Measurements from ENCODE around the gene PTPRF. TPM values are rescaled to one million over a fixed set of nuclear protein-coding genes. Genes with fewer than 3 reads are reported as not detected.

The PTPRF gene
- total RNA-seq, 1 experiment from 2014 or later = 64.1 TPM

GRCh38 chr1:43507296-43508295 lies 23.1 kb upstream of the PTPRF start:
- H3K27me3 ChIP-seq (ENCODE audit: control insufficient read depth, insufficient read depth, low read length) = no peaks in the 10 kb centered on the region; the same call in 1 of the 2 replicates
- no peak for DNase-seq

DNA sequence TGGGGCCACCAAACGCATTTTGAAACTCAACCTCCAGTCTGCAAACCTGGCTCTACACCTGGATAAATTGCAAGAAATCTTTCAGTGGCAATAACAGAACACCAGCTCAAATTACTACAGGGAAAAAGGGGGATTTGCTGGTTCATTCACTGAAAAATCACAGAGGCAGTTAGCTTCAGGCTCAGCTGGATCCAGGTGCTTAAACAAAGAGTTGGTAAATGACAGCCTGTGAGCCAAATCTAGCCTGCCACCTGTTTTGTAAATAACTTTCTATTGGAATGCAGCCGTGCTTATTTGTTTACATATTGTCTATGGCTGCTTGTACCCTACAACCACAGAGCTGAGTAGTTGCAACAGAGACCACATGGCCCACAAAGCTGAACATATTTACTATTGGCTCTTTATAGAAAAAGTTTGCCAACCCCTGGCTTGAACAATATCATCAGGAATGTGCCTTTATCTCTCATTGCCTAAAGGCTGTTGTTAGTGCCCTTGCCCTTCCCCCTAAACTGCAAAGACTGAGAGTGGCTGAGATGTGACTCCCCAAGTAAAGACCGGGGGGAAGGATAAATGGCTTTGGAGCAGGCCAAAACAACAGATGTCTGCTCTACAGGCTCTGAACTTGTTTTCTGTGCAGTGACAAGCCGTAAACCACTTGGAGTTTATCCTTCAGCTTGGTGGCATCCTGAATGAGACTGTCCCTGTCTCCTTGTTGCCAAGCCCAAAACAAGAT lies 21.5 kb upstream of the PTPRF start:
- Histone ChIP-seq H3K27me3 (ENCODE audit: control insufficient read depth, insufficient read depth, low read length) (no peaks in the 10 kb centered on the region; the same call in 1 of the 2 replicates), H3K4me3 (ENCODE audit: insufficient read depth, low read depth, low read length) (no peak overlapping the region), H3K36me3 (replicated peaks; ENCODE audit: control insufficient read depth, insufficient read depth, low read length) (no peaks in the 10 kb centered on the region)
- DNase-seq = no peak

More at GRCh38 chr1:43507296-43508295, 23.1 kb upstream of the PTPRF start:
- Histone ChIP-seq H3K4me3 (ENCODE audit: insufficient read depth, low read depth, low read length) (no peak overlapping the region), H3K36me3 (replicated peaks; ENCODE audit: control insufficient read depth, insufficient read depth, low read length) (no peaks in the 10 kb centered on the region)

DNA sequence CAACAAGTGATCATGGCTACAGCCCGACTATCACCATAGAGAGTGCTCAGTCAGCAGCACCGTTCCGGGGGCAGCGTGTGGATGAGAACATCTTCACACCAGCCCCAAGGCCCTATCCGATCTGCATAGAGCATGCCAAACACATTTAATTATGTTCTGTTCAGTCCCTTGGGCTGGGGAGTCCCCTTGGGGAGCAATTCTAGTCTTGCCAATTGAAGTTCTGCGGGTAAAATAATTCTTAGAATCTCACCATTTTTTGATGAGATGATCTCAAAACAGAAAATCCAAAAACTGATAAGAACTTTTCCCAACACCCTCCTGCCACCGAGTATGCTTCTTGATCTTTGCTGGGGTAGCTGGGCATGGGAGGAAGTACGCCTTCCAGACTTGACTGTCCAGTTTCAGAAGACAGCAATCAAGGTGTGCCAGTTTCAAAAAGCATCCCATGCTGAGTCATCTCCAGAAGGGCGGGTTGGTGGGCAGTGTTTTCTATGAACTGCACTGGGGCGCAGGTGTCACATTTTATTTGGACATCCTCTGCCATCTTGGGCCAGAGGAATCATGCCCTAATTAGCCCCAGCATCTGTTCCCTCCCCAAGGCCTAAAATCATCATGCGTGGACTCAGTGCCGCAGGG lies 20.8 kb upstream of the PTPRF start:
- H3K4me3 ChIP-seq (ENCODE audit: insufficient read depth, low read depth, low read length) = no peak overlapping the region
- no peaks in the 10 kb centered on the region; the same call in 1 of the 2 replicates for H3K27me3 ChIP-seq (ENCODE audit: control insufficient read depth, insufficient read depth, low read length)
- H3K36me3 ChIP-seq (replicated peaks; ENCODE audit: control insufficient read depth, insufficient read depth, low read length) = no peaks in the 10 kb centered on the region
- DNase-seq = no peak

GRCh38 chr1:43510621-43511020 lies 20.1 kb upstream of the PTPRF start:
- H3K36me3 ChIP-seq (replicated peaks; ENCODE audit: control insufficient read depth, insufficient read depth, low read length) = no peaks in the 10 kb centered on the region
- H3K27me3 ChIP-seq (ENCODE audit: control insufficient read depth, insufficient read depth, low read length) = no peaks in the 10 kb centered on the region; the same call in 1 of the 2 replicates
- no peak overlapping the region for H3K4me3 ChIP-seq (ENCODE audit: insufficient read depth, low read depth, low read length)
- no peak for DNase-seq

GRCh38 chr1:43511394-43511793 lies 19.3 kb upstream of the PTPRF start:
- Histone ChIP-seq H3K4me3 (ENCODE audit: insufficient read depth, low read depth, low read length) (no peak overlapping the region), H3K36me3 (replicated peaks; ENCODE audit: control insufficient read depth, insufficient read depth, low read length) (no peaks in the 10 kb centered on the region), H3K27me3 (ENCODE audit: control insufficient read depth, insufficient read depth, low read length) (no peaks in the 10 kb centered on the region; the same call in 1 of the 2 replicates)
- DNase-seq = no peak

GRCh38 chr1:43512133-43512532 lies 18.6 kb upstream of the PTPRF start:
- Histone ChIP-seq H3K4me3 (ENCODE audit: insufficient read depth, low read depth, low read length) (no peak overlapping the region), H3K36me3 (replicated peaks; ENCODE audit: control insufficient read depth, insufficient read depth, low read length) (no peaks in the 10 kb centered on the region), H3K27me3 (ENCODE audit: control insufficient read depth, insufficient read depth, low read length) (no peaks in the 10 kb centered on the region; the same call in 1 of the 2 replicates)
- DNase-seq = no peak

DNA sequence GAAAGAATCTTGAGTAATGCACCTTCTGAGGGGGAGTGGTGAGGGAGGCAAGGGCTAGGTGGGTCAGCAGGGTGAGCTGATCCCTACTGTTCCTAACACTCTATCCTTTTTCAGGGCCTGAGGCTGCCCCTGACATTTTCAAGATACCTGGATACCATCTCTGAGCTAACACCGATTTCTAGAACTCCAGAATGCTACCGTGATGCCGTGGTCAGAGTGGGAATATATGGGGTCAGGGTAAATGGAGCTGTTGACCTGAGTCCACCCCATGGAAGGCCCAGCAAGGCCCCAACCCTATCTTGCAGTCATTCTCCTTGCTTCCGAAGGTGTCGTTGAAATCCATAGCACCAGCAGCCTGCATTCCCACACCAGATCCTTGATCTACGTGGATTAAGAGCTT lies 18.0 kb upstream of the PTPRF start:
- H3K36me3 ChIP-seq (replicated peaks; ENCODE audit: control insufficient read depth, insufficient read depth, low read length) = no peaks in the 10 kb centered on the region
- H3K4me3 ChIP-seq (ENCODE audit: insufficient read depth, low read depth, low read length) = no peak overlapping the region
- DNase-seq = no peak
- no peaks in the 10 kb centered on the region; the same call in 1 of the 2 replicates for H3K27me3 ChIP-seq (ENCODE audit: control insufficient read depth, insufficient read depth, low read length)

DNA sequence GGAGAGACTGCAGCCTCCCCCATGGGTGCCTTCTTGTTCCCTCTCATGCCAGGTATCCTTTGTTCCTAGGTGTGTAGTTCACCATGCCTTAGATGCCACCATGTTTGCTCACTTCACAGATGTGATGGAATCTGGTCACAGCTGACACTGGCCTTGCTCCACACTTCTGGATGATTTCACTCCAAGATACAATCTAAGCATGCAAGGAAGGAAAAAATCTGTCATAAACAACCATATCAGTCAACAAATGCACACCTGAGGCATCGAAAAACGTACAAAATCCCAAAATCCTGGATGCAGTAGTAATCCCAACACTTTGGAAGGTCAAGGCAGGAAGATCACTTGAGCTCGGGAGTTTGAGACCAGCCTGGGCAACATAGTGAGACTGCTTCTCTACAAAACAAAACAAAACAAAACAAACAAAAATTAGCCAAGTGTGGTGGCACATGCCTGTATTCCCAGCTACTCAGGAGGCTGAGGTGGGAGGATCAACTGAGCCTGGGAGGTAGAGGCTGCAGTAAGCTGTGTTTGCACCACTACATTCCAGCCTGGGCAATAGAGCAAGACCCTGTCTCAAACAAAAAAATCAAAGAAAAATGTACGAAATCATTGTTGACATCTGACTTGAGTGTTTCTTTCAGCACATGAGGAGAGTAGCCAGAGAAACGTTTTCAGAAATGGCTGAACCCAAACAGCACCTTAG lies 17.1 kb upstream of the PTPRF start:
- Histone ChIP-seq H3K4me3 (ENCODE audit: insufficient read depth, low read depth, low read length) (no peak overlapping the region), H3K36me3 (replicated peaks; ENCODE audit: control insufficient read depth, insufficient read depth, low read length) (no peaks in the 10 kb centered on the region), H3K27me3 (ENCODE audit: control insufficient read depth, insufficient read depth, low read length) (no peaks in the 10 kb centered on the region; the same call in 1 of the 2 replicates)
- no peak for DNase-seq

DNA sequence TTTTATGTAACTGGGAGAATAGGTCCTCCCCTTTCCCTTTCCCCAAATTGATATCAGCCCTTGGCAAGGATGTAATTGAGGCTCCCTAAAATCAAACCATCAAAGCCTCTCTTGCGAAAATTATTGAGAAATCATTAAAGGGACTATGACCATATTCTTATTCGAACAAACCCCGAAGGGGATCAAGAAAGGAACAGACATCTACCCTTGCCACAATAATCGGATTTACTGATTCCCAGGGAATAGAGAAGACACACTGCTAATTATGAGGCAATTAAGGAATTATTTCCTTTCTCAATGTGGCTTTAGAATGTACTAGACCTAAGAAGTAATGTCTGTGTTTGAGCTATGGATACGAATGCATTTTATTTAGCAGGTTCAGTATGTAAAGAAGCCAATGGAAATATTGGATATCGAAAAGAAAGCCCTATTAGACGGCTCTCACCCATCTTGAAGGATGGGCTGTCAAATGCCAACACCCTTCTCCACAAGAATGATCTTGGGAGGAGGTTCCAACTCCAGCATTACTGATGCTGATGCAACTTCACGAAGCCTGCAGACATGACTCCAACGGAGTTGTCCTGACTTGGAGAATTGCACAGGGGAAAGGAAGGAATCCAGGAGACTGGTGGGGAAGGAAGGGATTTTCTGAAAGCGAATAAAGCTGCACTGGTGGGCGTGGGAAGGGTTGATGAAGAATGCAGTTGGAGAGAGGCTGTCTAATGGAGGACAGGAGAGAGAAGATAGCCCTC lies 11.6 kb upstream of the PTPRF start:
- no peak overlapping the region for H3K4me3 ChIP-seq (ENCODE audit: insufficient read depth, low read depth, low read length)
- peaks cover 3% of the 10 kb centered on the region; the same call in 1 of the 2 replicates for H3K27me3 ChIP-seq (ENCODE audit: control insufficient read depth, insufficient read depth, low read length)
- no peaks in the 10 kb centered on the region for H3K36me3 ChIP-seq (replicated peaks; ENCODE audit: control insufficient read depth, insufficient read depth, low read length)
- no peak for DNase-seq

DNA sequence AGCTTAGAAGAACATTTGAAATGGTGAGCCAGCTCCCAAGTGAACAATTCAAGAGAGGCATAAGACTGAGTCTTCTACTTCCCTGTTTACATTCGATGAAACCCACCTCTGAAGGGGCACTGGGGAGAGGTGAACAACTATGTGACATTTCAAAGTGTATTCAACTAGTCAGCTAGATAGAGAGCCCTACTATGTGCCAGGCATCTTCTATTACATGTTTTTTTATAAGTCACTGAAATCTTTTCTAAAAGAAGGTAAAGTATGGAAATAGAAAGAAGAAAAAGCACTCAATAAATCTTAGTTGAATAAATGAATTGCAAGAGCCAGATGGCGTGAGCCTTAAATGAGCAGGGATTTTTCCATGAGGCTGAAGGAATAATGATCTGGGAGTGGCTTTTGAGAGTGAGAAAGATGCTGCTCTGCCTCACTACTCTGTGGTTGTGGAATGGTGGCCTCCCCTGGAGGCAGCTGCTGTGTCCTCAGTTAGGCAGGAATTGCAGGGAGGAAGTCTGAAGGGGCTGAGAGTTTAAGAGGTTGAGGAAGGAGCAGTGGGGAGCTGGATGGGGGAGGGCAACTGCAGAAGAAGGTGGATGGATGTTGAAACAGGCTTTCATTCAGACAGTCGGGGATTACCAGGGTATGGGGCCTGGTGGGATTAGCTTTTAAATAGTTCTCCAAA lies 10.4 kb upstream of the PTPRF start:
- peaks cover 3% of the 10 kb centered on the region; the same call in 1 of the 2 replicates for H3K27me3 ChIP-seq (ENCODE audit: control insufficient read depth, insufficient read depth, low read length)
- no peak overlapping the region for H3K4me3 ChIP-seq (ENCODE audit: insufficient read depth, low read depth, low read length)
- no peaks in the 10 kb centered on the region for H3K36me3 ChIP-seq (replicated peaks; ENCODE audit: control insufficient read depth, insufficient read depth, low read length)
- DNase-seq = no peak

- no peak for DNase-seq
- Histone ChIP-seq H3K36me3 (replicated peaks; ENCODE audit: control insufficient read depth, insufficient read depth, low read length) (no peaks in the 10 kb centered on the region), H3K4me3 (ENCODE audit: insufficient read depth, low read depth, low read length) (no peak overlapping the region), H3K27me3 (ENCODE audit: control insufficient read depth, insufficient read depth, low read length) (peaks cover 3% of the 10 kb centered on the region; the same call in 1 of the 2 replicates)
Measured at GRCh38 chr1:43521078-43521477, 9.6 kb upstream of the PTPRF start.

- H3K27me3 ChIP-seq (ENCODE audit: control insufficient read depth, insufficient read depth, low read length) = peaks cover 3% of the 10 kb centered on the region; the same call in 1 of the 2 replicates
- no peak overlapping the region for H3K4me3 ChIP-seq (ENCODE audit: insufficient read depth, low read depth, low read length)
- DNase-seq = no peak
- no peaks in the 10 kb centered on the region for H3K36me3 ChIP-seq (replicated peaks; ENCODE audit: control insufficient read depth, insufficient read depth, low read length)
Measured at GRCh38 chr1:43521756-43522155, 8.9 kb upstream of the PTPRF start.

DNA sequence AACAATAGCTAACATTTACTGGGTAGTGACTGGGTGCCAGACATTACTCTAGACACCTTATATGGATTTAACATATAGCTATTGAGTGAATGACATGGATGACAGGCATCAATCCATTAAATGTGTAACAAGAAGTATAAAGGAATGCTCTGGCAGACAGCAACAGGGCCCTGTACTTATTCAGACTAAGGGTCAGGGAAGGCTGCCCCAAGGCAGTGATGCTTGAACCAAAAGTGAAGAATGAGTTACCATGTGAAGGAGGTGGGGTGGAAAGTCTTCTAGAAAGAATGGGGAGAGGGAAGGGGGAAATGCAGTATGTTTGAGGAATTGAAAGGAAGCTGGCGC lies 8.3 kb upstream of the PTPRF start:
- peaks cover 3% of the 10 kb centered on the region; the same call in 1 of the 2 replicates for H3K27me3 ChIP-seq (ENCODE audit: control insufficient read depth, insufficient read depth, low read length)
- no peak for DNase-seq
- no peaks in the 10 kb centered on the region for H3K36me3 ChIP-seq (replicated peaks; ENCODE audit: control insufficient read depth, insufficient read depth, low read length)
- H3K4me3 ChIP-seq (ENCODE audit: insufficient read depth, low read depth, low read length) = no peak overlapping the region
